GM12878 (cell line): ENCODE data around the gene LMOD1. TPM values are rescaled to one million over a fixed set of nuclear protein-coding genes. Genes with fewer than 3 reads are reported as not detected.

Experiments used
- ATAC-seq: fragments of 200-7000 bp; cut with Tn5 transposase; 3 replicates; pipeline ENCODE4 v1.9.1; 2020; ENCODE audit warnings: mild to moderate bottlenecking, moderate library complexity
- BruUV-seq: library from RNA; stranded (reverse); fragments of 400-500 nt; replicated peaks from 2 replicates; lab custom pipeline; 2021; lab: Mats Ljungman, UMichigan
- CTCF ChIA-PET: fragments of 300-600 bp; sonication (Branson Sonifier 250); formaldehyde crosslinking; extraction: SDS; loops from one replicate; lab custom pipeline; 2021; ENCODE audit warnings: inconsistent platforms; lab: Yijun Ruan, JAX
- POLR2A ChIA-PET: fragments of 350-600 bp; formaldehyde crosslinking; extraction: SDS; loops from one replicate; lab custom pipeline; 2021; ENCODE audit warnings: inconsistent platforms; lab: Charles Lee
- RAD21 ChIA-PET: fragments of 300-600 bp; sonication (Branson Sonifier 250); formaldehyde crosslinking; loops from one replicate; lab custom pipeline; 2023; ENCODE audit warnings: antibody characterized with exemption; ENCODE audit not compliant: unreplicated experiment; lab: Charles Lee
- SMC1A ChIA-PET: fragments of 300-600 bp; sonication (Branson Sonifier 250); formaldehyde crosslinking; loops from one replicate; lab custom pipeline; 2023; ENCODE audit not compliant: unreplicated experiment, uncharacterized antibody; lab: Charles Lee
- DNase-seq: peaks from one replicate; pipeline ENCODE4 v3.0.0-alpha.2; 2011; ENCODE audit warnings: low read depth, low spot score
- FAIRE-seq: peaks from 3 replicates; lab custom pipeline; 2011; peaks lifted over from hg19 to GRCh38; lab: Jason Lieb, UNC
- H2AFZ ChIP-seq: 2 replicates; pipeline ENCODE4 v1.6.0; 2011; ENCODE audit warnings: low read depth, low read length, control low read depth; ENCODE audit not compliant: control insufficient read depth
- H3K27ac ChIP-seq: 2 replicates; pipeline ENCODE4 v1.5.1; 2011; ENCODE audit warnings: control low read depth; ENCODE audit not compliant: control insufficient read depth, insufficient read depth
- H3K27me3 ChIP-seq, 2 experiments: replicated peaks in 1 of 2; 2 replicates each; pipeline versions ENCODE4 v1.6.0 to v1.6.1; 2011; ENCODE audit warnings: low read length in 1 of 2; ENCODE audit not compliant: control insufficient read depth in 2 of 2, insufficient read depth in 2 of 2
- H3K36me3 ChIP-seq, 2 experiments: 2 replicates each; pipeline ENCODE4 v1.5.1; 2011; ENCODE audit warnings: low read length in 1 of 2; ENCODE audit not compliant: control insufficient read depth in 2 of 2, insufficient read depth in 2 of 2
- H3K4me1 ChIP-seq: 2 replicates; pipeline ENCODE4 v1.6.1; 2011; ENCODE audit warnings: mild to moderate bottlenecking, low read length, moderate library complexity, mixed read lengths; ENCODE audit not compliant: control insufficient read depth, insufficient read depth
- H3K4me2 ChIP-seq: 2 replicates; pipeline ENCODE4 v1.6.0; 2011; ENCODE audit warnings: control low read depth; ENCODE audit not compliant: control insufficient read depth, insufficient read depth
- H3K4me3 ChIP-seq: fragments of 200-600 bp; sonication (generic); 2 replicates; pipeline ENCODE4 v1.5.1; 2016
- H3K79me2 ChIP-seq: 2 replicates; pipeline ENCODE4 v1.6.0; 2011; ENCODE audit warnings: low read length; ENCODE audit not compliant: control insufficient read depth, insufficient read depth
- H3K9ac ChIP-seq: 2 replicates; pipeline ENCODE4 v1.8.0; 2011; ENCODE audit warnings: low read length, control low read depth, mixed read lengths; ENCODE audit not compliant: control insufficient read depth, insufficient read depth
- H3K9me3 ChIP-seq: replicated peaks from 3 replicates; pipeline ENCODE4 v1.5.1; 2011; ENCODE audit warnings: mild to moderate bottlenecking, low read length; ENCODE audit not compliant: control insufficient read depth, insufficient read depth
- H4K20me1 ChIP-seq: 2 replicates; pipeline ENCODE4 v1.6.0; 2011; ENCODE audit not compliant: control insufficient read depth, insufficient read depth
- FOXM1 ChIP-seq: IDR thresholded peaks from 2 replicates; pipeline ENCODE4 v1.6.1; 2012; ENCODE audit warnings: low read depth, mild to moderate bottlenecking, inconsistent platforms, low read length, moderate library complexity
- GATAD2B ChIP-seq: fragments of 450-650 bp; conservative IDR thresholded peaks from 2 replicates; pipeline ENCODE4 v1.6.1; 2017; ENCODE audit warnings: low read depth, mild to moderate bottlenecking, moderate library complexity
- IKZF2 ChIP-seq, 2 experiments: fragments of 450-650 bp; IDR thresholded peaks; 2 replicates each; pipeline ENCODE4 v1.6.1; 2017; ENCODE audit warnings: mild to moderate bottlenecking in 2 of 2, moderate library complexity in 2 of 2
- MYC ChIP-seq: IDR thresholded peaks from 2 replicates; pipeline ENCODE4 v1.6.1; 2011; ENCODE audit warnings: mild to moderate bottlenecking, low read length, moderate library complexity, inconsistent platforms; ENCODE audit not compliant: insufficient read depth, insufficient replicate concordance, insufficient read length, severe bottlenecking
- SIN3A ChIP-seq: IDR thresholded peaks from 2 replicates; pipeline ENCODE4 v1.6.1; 2012; ENCODE audit warnings: low read depth, low read length, improper control_type of control experiment
- WGBS: methylation state at CpG from one replicate; pipeline ENCODE4 v1.1.6; 2016; ENCODE audit warnings: low lambda C conversion rate; ENCODE audit not compliant: insufficient replicate concordance, insufficient coverage; ENCODE audit errors: missing lambda C conversion rate; 5-methylcytosine and 5-hydroxymethylcytosine counted together
- in situ Hi-C: fragments of 300-500 bp; cut with MboI; formaldehyde crosslinking; loops from 9 replicates; pipeline ENCODE4 v1.14.3; 2018; ENCODE audit warnings: mixed read lengths
- intact Hi-C: fragments of 100-400 bp; cut with micrococcal nuclease; formaldehyde crosslinking; loops from one replicate; pipeline ENCODE4 v1.14.2; 2022; ENCODE audit not compliant: unreplicated experiment
- polyA plus RNA-seq, 11 experiments: library from polyadenylated mRNA; depleted of rRNA in 4 of 11; unstranded in 6 of 11; stranded (reverse) in 5 of 11; fragments of >200 nt; fragmentation: Nextera tagmentation in 4 of 11; fragmentation: Illumina TruSeq in 1 of 11; extraction: Ambion mirVana in 4 of 11; extraction: Trizol in 1 of 11; gene quantifications; 1 replicate in 1 of 11; 2 replicates in 10 of 11; pipeline versions ENCODE4 v1.2.1 to v1.2.3, GENCODE V29; 2011 to 2016; ENCODE audit warnings: inconsistent platforms in 2 of 11, missing spikeins in 2 of 11, low read depth in 1 of 11
- total RNA-seq, 4 experiments: library from RNA; depleted of rRNA in 3 of 4; stranded (reverse); fragments of >200 nt in 3 of 4; fragmentation: Illumina TruSeq in 1 of 4; extraction: Trizol in 1 of 4; gene quantifications; 2 replicates each; pipeline versions ENCODE4 v1.2.1 to v1.2.3, GENCODE V29; 2013 to 2021

Gene LMOD1
- total and polyA plus RNA-seq, 10 of the 15 experiments (the other 5 are each of a cell fraction or from before 2014, with no cell fraction given), result 0.15 TPM; not detected in 9

GRCh38 chr1:201890223-201890622 is 56.1 kb downstream of the LMOD1 start:
- Histone ChIP-seq H3K9ac (no peak overlapping the region), H4K20me1 (no peaks in the 10 kb centered on the region), H3K36me3 (no peaks in the 10 kb centered on the region; a peak in 1 of 4 replicates)
- no peak for TF ChIP-seq SIN3A
- TF ChIP-seq MYC, result no peak
- no peak for TF ChIP-seq GATAD2B
- no peak for TF ChIP-seq FOXM1
- TF ChIP-seq, all 136 proteins: peak for 0
- intact Hi-C loops (no loop called here), in situ Hi-C loops (loop anchor here (5.0 kb wide), 2 partner anchors 82 to 232 kb away; partner anchors contain the start of gene GPR37L1)
- Histone ChIP-seq H3K27me3 (peaks cover 2 to 12% of the 10 kb centered on the region in 2 experiments; a peak in 3 of 4 replicates), H3K9me3 (no peaks in the 10 kb centered on the region), H3K79me2 (no peaks in the 10 kb centered on the region), H3K4me3 (no peak overlapping the region), H3K27ac (no peak overlapping the region), H3K4me1 (no peaks in the 10 kb centered on the region), H2AFZ (no peak overlapping the region), H3K4me2 (no peak overlapping the region)
- no peak for FAIRE-seq
- DNase-seq, result no peak
- RAD21 ChIA-PET, result interaction anchor here (0.6 kb wide), 1 partner anchor 227 kb away, joined by 3 read pairs; no protein-coding TSS in a partner anchor
- POLR2A ChIA-PET, result no interaction called here
- ATAC-seq, result no peak
- SMC1A ChIA-PET, result no interaction called here
- CTCF ChIA-PET, result interaction anchor here (10.2 kb wide), 1 partner anchor 78 kb away, joined by 233 read pairs; no protein-coding TSS in a partner anchor
- no TSS peak for BruUV-seq
- 68% methylated on average over 7 of the region's 7 CpGs for WGBS

- ChIA-PET RAD21 (no interaction called here), SMC1A (no interaction called here)
- Histone ChIP-seq H3K9me3 (no peaks in the 10 kb centered on the region), H3K79me2 (no peaks in the 10 kb centered on the region)
- no peak for TF ChIP-seq IKZF2 (IDR thresholded peaks at IDR 0.05)
- TF ChIP-seq, all 136 proteins: peak for 0
- POLR2A ChIA-PET, result no interaction called here
- Histone ChIP-seq H3K4me2 (no peak overlapping the region), H3K36me3 (no peaks in the 10 kb centered on the region; a peak in 1 of 4 replicates), H3K9ac (no peak overlapping the region), H4K20me1 (no peaks in the 10 kb centered on the region), H3K27me3 (peaks cover 2 to 12% of the 10 kb centered on the region in 2 experiments; a peak in 3 of 4 replicates), H2AFZ (no peak overlapping the region), H3K4me1 (no peaks in the 10 kb centered on the region), H3K27ac (no peak overlapping the region), H3K4me3 (no peak overlapping the region)
- BruUV-seq, result no TSS peak
- FAIRE-seq (no peak), ATAC-seq (no peak), DNase-seq (no peak)
- CTCF ChIA-PET, result interaction anchor here (1.0 kb wide), 1 partner anchor 29 kb away, joined by 6 read pairs; no protein-coding TSS in a partner anchor
- in situ Hi-C loops, result no loop called here
- intact Hi-C loops, result no loop called here
- 27% methylated on average over 31 of the region's 33 CpGs for WGBS
Measured at GRCh38 chr1:201889090-201889968, 57.0 kb downstream of the LMOD1 start.
